AG04450 (cell line): ENCODE results near the gene PTPRC. TPM values are rescaled to one million over a fixed set of nuclear protein-coding genes. Genes with fewer than 3 reads are reported as not detected.
A peak's percentile ranks its signal among the peaks of the same experiment; 100 is the strongest.

ENCODE experiments used
- CTCF ChIA-PET: fragments of 300-600, 350-600 bp; formaldehyde crosslinking; extraction: SDS; loops from one replicate; lab custom pipeline; 2022; ENCODE audit warnings: antibody characterized with exemption, inconsistent platforms; lab: Charles Lee
- POLR2A ChIA-PET: fragments of 350-600 bp; formaldehyde crosslinking; extraction: SDS; loops from one replicate; lab custom pipeline; 2021; ENCODE audit warnings: antibody characterized with exemption, inconsistent platforms; lab: Yijun Ruan, JAX
- DNase-seq: peaks from one replicate; pipeline ENCODE4 v3.0.0-alpha.2; 2011; ENCODE audit warnings: low read depth, low spot score
- H3K27ac ChIP-seq: one replicate; pipeline ENCODE4 v1.5.1; 2012; ENCODE audit warnings: low read depth, low read length, control low read depth
- H3K27me3 ChIP-seq: one replicate; pipeline ENCODE4 v1.6.0; 2012; ENCODE audit warnings: low read length; ENCODE audit not compliant: control insufficient read depth, insufficient read depth
- H3K4me3 ChIP-seq: 2 replicates; pipeline ENCODE4 v1.5.1; 2011; ENCODE audit warnings: mild to moderate bottlenecking, low read depth, low read length, control low read depth
- H3K9me3 ChIP-seq: 2 replicates; pipeline ENCODE4 v1.5.1; 2012; ENCODE audit warnings: low read length; ENCODE audit not compliant: control insufficient read depth, insufficient read depth
- polyA plus RNA-seq: library from polyadenylated mRNA; depleted of rRNA; stranded (reverse); fragments of >200 nt; gene quantifications from 2 replicates; pipeline ENCODE4 v1.2.3, GENCODE V29; 2011
- TF ChIP-seq, protein P1 (sequence below): IDR thresholded peaks from 2 replicates; pipeline ENCODE4 v1.5.1; 2011; ENCODE audit warnings: low read depth, low read length, control low read depth, inconsistent platforms

Gene PTPRC
- polyA plus RNA-seq, 1 experiment, result 0.05 TPM

DNA sequence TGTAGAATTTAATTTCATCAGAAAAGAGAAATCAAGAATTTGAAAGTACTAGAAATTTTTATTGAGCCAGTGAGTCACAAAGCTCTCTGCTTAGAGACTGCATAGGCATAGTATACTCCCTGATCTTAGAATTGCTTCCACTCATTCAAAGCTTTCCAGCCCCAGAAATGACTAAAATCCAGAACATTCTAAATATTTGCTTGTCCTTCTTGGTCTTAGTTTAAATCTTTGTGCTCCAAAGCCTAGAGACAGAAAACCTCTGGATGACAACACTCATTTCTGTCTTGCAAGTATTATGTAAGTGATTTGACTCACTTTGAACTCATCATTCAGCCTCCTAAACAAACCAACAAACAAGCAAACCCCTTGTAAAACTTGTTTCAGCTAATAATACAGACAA lies 74.2 kb downstream of the PTPRC start:
- ChIA-PET CTCF (no interaction called here), POLR2A (interaction anchor here (0.7 kb wide), 1 partner anchor 838 kb away, joined by 3 read pairs; no protein-coding TSS in a partner anchor)
- Histone ChIP-seq H3K9me3 (no peaks in the 10 kb centered on the region), H3K4me3 (no peak overlapping the region), H3K27me3 (no peaks in the 10 kb centered on the region), H3K27ac (no peak overlapping the region)
- DNase-seq, result peak; percentile 13
- TF ChIP-seq, protein P1, sequence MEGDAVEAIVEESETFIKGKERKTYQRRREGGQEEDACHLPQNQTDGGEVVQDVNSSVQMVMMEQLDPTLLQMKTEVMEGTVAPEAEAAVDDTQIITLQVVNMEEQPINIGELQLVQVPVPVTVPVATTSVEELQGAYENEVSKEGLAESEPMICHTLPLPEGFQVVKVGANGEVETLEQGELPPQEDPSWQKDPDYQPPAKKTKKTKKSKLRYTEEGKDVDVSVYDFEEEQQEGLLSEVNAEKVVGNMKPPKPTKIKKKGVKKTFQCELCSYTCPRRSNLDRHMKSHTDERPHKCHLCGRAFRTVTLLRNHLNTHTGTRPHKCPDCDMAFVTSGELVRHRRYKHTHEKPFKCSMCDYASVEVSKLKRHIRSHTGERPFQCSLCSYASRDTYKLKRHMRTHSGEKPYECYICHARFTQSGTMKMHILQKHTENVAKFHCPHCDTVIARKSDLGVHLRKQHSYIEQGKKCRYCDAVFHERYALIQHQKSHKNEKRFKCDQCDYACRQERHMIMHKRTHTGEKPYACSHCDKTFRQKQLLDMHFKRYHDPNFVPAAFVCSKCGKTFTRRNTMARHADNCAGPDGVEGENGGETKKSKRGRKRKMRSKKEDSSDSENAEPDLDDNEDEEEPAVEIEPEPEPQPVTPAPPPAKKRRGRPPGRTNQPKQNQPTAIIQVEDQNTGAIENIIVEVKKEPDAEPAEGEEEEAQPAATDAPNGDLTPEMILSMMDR, result no peak

DNA sequence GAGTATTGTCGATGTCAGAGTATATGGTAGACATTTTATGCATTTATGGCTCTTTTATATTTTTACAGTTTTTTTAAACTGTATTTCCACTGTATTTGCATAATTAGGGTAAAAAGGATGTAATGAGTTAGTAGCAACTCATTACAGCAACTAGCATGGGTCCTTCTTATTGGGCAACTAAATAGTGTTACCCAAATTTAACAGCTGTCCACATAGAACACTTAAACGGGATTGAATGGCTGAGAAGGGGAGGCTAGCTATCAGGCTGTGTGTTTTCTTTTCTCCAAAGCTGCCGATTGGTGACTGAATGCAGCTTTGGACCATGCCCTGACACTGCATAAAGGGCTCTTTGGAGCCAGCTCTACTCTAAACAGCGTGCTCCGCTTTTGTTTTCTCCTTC lies 75.4 kb downstream of the PTPRC start:
- H3K4me3 ChIP-seq, result no peak overlapping the region
- CTCF ChIA-PET, result no interaction called here
- H3K9me3 ChIP-seq, result no peaks in the 10 kb centered on the region
- TF ChIP-seq, protein P1, result no peak
- H3K27ac ChIP-seq, result no peak overlapping the region
- POLR2A ChIA-PET, result no interaction called here
- no peaks in the 10 kb centered on the region for H3K27me3 ChIP-seq
- no peak for DNase-seq

DNA sequence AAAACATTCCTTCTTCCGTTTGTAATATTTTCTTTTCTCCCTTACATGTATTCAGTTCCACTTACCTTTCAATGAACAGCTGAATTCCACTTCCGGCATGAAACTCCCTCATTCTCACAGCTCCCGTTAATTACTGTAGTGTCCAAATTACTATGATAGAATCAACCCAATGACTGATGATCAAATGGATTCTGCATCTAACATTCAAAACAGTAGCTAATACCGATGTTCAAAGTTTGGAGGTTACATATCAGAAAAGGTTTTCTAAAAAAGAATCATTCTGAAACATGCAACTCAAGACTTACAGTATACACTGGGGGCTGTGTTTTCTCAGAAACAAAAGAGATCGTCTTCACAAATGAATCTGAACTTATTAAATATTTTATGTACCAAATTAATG lies 77.2 kb downstream of the PTPRC start:
- no peaks in the 10 kb centered on the region for H3K9me3 ChIP-seq
- TF ChIP-seq, protein P1, result no peak
- POLR2A ChIA-PET, result no interaction called here
- DNase-seq, result no peak
- no peaks in the 10 kb centered on the region for H3K27me3 ChIP-seq
- H3K27ac ChIP-seq, result no peak overlapping the region
- CTCF ChIA-PET, result no interaction called here
- H3K4me3 ChIP-seq, result no peak overlapping the region

DNA sequence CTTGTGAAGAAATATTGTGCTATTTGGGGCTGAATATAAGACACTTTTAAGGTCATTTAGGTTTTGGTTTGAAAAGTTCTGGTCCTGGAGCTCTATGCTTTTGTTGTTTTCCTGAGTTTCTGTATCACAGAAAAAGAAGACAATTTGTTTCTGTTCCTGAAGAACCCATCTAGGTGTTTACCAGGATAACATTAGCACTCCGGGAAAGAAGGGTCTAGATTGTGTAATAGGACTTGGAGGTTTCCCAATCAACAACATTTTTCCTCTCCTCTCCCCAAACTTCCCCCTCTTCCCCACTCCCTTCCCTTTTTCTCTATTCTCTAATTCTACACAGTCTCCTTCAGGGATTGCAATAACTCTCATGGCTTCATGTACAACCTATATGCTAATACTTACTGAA lies 78.7 kb downstream of the PTPRC start:
- DNase-seq, result no peak
- Histone ChIP-seq H3K27me3 (no peaks in the 10 kb centered on the region), H3K4me3 (no peak overlapping the region), H3K27ac (no peak overlapping the region), H3K9me3 (no peaks in the 10 kb centered on the region)
- CTCF ChIA-PET, result no interaction called here
- POLR2A ChIA-PET, result no interaction called here
- TF ChIP-seq, protein P1, result no peak

DNA sequence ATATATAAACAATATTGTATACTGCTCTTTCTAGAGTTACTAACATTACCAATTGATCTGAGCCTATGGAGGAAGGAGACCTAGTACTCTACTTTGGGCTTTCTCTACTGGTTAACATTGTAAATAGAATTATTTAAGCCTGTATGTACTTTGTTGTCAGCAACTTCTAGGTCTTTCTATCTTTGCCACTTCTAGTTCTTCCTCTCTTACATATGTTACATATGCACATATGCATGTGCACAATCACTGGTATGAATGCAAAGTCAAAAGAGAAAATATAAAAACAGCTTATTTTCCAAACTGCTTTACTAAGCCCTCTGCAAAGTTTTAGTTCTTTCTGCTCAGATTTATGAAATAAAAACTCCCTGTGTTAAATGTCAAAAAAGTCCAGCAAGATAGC lies 84.3 kb downstream of the PTPRC start:
- ChIA-PET CTCF (interaction anchor here (0.5 to 1.0 kb wide), 3 partner anchors 829 to 1899 kb away, joined by 3 to 5 read pairs (median 3); no protein-coding TSS in a partner anchor), POLR2A (no interaction called here)

More for the DNA sequence above, 84.3 kb downstream of the PTPRC start:
- no peak for DNase-seq
- TF ChIP-seq, protein P1, result no peak
- Histone ChIP-seq H3K4me3 (no peak overlapping the region), H3K27ac (no peak overlapping the region), H3K9me3 (no peaks in the 10 kb centered on the region), H3K27me3 (no peaks in the 10 kb centered on the region)
